Right atrium auricular region (tissue), 2 donors: ENCODE results near the gene CD226. TPM values are rescaled to one million over a fixed set of nuclear protein-coding genes. Genes with fewer than 3 reads are reported as not detected.

Source experiments
- DNase-seq: peaks from one replicate; pipeline ENCODE4 v3.0.0-alpha.2; 2019; ENCODE audit warnings: low spot score
- H3K27ac ChIP-seq, 2 donors: fragments of 200-600 bp; sonication (generic); 1 replicate in 1 of 2; 2 replicates in 1 of 2; pipeline ENCODE4 v1.5.1; 2016 to 2019
- H3K27me3 ChIP-seq, 2 donors: fragments of 200-600 bp; sonication (generic); one replicate each; pipeline versions ENCODE4 v1.5.1 to v1.6.0; 2017 to 2019
- H3K36me3 ChIP-seq: fragments of 200-600 bp; sonication (generic); one replicate; pipeline ENCODE4 v1.5.1; 2016
- H3K4me1 ChIP-seq, 2 donors: fragments of 200-600 bp; sonication (generic); one replicate each; pipeline versions ENCODE4 v1.5.1 to v1.6.0; 2017 to 2019
- H3K4me3 ChIP-seq, 2 donors: fragments of 200-600 bp; sonication (generic); 1 replicate in 1 of 2; 2 replicates in 1 of 2; pipeline ENCODE4 v1.5.1; 2017 to 2019; ENCODE audit warnings: mild to moderate bottlenecking in 1 of 2, moderate library complexity in 1 of 2
- H3K9me3 ChIP-seq, 2 donors: fragments of 200-600 bp; sonication (generic); one replicate each; pipeline ENCODE4 v1.5.1; 2019
- total RNA-seq, 2 donors: library from RNA; depleted of rRNA; stranded (reverse); fragments of >200 nt; gene quantifications; one replicate each; pipeline ENCODE4 v1.1.0, GENCODE V29; 2016
- TF ChIP-seq, protein P1 (sequence below), 2 donors: fragments of 200-600 bp; sonication (generic); IDR thresholded peaks; one replicate each; pipeline ENCODE4 v1.5.1; 2019; ENCODE audit warnings: antibody characterized with exemption in 2 of 2

The CD226 gene
- total RNA-seq, 2 donors from 2014 or later: 0.22 to 1.3 TPM

DNA sequence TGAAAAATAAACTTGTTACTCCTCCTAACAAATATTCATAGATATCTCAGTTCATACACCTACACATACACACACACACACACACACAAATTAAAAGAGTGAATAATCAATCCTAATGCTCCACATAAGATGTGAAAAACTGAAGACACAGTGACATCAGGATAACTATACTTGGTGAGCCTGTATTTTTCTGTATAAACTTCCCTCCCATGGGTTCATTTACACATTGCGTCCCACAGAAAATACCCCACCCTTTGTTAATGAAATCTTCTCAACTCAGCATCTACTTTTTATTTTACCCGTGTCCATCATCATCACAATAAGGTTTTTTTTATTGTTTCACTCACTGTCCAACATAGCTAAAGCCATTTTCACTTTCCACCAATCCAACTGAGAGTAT, 60.4 kb downstream of the CD226 start:
- Histone ChIP-seq H3K36me3 (no peaks in the 10 kb centered on the region), H3K4me3 (no peak overlapping the region), H3K4me1 (no peaks in the 10 kb centered on the region), H3K27ac (no peak overlapping the region), H3K27me3 (no peaks in the 10 kb centered on the region), H3K9me3 (no peaks in the 10 kb centered on the region)
- TF ChIP-seq, protein P1, sequence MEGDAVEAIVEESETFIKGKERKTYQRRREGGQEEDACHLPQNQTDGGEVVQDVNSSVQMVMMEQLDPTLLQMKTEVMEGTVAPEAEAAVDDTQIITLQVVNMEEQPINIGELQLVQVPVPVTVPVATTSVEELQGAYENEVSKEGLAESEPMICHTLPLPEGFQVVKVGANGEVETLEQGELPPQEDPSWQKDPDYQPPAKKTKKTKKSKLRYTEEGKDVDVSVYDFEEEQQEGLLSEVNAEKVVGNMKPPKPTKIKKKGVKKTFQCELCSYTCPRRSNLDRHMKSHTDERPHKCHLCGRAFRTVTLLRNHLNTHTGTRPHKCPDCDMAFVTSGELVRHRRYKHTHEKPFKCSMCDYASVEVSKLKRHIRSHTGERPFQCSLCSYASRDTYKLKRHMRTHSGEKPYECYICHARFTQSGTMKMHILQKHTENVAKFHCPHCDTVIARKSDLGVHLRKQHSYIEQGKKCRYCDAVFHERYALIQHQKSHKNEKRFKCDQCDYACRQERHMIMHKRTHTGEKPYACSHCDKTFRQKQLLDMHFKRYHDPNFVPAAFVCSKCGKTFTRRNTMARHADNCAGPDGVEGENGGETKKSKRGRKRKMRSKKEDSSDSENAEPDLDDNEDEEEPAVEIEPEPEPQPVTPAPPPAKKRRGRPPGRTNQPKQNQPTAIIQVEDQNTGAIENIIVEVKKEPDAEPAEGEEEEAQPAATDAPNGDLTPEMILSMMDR (IDR thresholded peaks at IDR 0.05): no peak
- no peak for DNase-seq

DNA sequence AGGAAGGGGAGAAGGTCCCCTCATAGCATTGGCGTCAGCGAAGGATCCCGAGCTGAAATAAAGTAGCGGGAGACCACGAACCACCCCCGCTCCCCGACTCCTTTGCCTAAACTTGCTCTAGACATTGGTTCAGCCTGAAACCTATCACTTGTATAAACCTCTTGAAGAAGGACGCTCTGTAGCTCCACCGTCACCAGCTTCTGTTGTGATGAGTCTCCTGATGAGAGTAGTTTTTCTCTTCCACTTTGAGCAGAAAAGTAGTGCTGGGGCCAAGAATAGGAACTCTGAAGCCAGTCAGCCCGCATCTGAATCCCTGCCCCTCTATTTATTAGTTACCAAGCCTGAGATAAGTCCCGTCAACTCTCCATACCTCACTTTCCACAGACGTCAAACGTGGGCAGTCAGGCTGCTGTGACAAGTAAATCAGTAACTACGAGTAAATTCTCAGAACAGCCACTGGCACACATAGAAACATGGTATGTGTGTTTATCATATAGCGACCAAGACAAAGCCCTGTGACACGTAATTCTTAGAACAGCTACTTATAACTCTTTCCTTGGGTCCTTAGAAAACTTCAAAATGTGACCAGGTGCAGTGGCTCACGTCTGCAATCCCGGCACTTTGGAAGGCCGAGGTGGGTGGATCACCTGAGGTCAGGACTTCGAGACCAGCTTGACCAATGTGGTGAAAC, 61.7 kb downstream of the CD226 start:
- no peak for DNase-seq
- H3K27me3 ChIP-seq: no peaks in the 10 kb centered on the region
- H3K4me3 ChIP-seq: no peak overlapping the region
- no peaks in the 10 kb centered on the region for H3K36me3 ChIP-seq
- TF ChIP-seq, protein P1 (IDR thresholded peaks at IDR 0.05): no peak
- no peak overlapping the region for H3K27ac ChIP-seq
- no peaks in the 10 kb centered on the region for H3K4me1 ChIP-seq
- no peaks in the 10 kb centered on the region for H3K9me3 ChIP-seq

DNA sequence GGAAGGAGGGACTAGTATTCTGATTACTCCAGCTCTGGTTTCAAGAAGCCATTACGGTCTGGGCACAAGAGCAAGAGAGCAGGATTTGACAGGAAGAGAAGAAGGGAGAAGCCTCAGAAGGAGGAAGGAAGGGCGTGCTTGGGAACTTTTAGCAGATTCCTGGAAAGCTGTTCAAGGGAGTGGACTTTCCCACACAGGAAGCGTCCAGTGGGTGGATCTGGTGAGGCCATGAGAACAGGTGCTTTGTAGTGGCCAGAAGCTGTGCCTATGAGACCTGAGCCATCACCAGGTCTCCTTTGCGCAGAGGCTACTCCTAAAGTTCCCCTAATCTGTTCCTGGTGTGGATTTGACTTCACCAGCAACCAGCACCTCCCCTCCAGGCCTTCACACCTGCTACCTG, 62.3 kb downstream of the CD226 start:
- TF ChIP-seq, protein P1 (IDR thresholded peaks at IDR 0.05): no peak

DNA sequence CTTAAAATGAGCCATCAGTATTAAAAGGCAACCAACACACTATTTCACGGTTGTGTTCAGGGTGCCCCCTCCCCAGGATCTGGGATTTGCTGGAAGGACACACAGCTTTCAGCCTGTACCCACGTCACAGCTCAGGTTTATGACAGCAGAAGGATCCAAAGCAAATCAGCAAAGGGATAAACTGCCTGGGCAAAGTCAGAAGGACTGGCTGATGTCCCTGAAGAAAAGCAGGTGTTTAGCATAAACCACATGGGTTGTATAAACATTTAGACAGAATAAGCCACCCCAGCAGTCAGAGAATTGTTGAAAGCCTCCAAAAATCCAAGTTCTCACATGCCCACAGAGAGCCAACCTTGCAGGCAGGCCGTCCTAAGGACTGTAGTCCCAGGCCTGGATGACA, 63.9 kb downstream of the CD226 start:
- Histone ChIP-seq H3K4me1 (no peaks in the 10 kb centered on the region), H3K9me3 (no peaks in the 10 kb centered on the region), H3K36me3 (no peaks in the 10 kb centered on the region), H3K27me3 (no peaks in the 10 kb centered on the region), H3K27ac (no peak overlapping the region), H3K4me3 (no peak overlapping the region)
- no peak for DNase-seq
- TF ChIP-seq, protein P1 (IDR thresholded peaks at IDR 0.05): no peak

More for the DNA sequence above, 62.3 kb downstream of the CD226 start:
- Histone ChIP-seq H3K27ac (no peak overlapping the region), H3K36me3 (no peaks in the 10 kb centered on the region), H3K4me3 (no peak overlapping the region), H3K4me1 (no peaks in the 10 kb centered on the region), H3K9me3 (no peaks in the 10 kb centered on the region), H3K27me3 (no peaks in the 10 kb centered on the region)
- no peak for DNase-seq

DNA sequence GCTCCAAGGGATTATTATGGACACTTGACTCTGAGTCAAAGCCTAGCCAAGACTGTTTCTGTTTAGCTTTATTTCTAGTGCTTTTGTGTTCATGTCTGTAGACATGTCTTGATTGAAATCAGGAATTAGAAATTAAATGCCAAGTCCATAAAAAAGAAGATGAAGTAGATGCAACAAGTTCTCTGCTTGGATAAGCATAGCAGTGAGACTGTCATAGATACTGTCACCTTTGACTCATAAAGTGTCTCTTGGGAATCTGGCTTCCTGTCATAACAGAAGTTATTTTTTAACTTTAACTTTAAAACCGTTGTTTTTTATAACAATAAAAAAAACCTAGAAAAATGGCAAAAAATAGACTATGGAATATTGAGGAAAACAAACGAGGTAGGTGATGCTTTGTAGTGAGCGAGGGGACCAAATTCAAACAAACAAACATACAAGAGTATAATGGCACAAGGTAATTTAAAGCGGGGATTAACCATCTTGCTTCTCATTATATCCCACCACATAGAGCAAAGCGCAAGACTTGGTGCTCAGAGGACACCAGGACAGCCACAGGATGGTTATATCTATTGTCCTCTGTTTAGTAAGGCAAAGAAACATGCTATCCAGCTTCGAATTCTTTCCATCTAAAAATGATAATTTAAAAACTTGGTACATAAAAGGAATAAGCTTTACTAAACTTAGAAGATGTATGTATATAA, 64.6 kb downstream of the CD226 start:
- H3K4me1 ChIP-seq: no peaks in the 10 kb centered on the region
- H3K36me3 ChIP-seq: no peaks in the 10 kb centered on the region
- H3K27me3 ChIP-seq: no peaks in the 10 kb centered on the region
- H3K4me3 ChIP-seq: no peak overlapping the region
- no peak overlapping the region for H3K27ac ChIP-seq
- H3K9me3 ChIP-seq: no peaks in the 10 kb centered on the region
- TF ChIP-seq, protein P1 (IDR thresholded peaks at IDR 0.05): no peak
- DNase-seq: no peak
